CD4-positive, alpha-beta T cell (primary cell): ENCODE results near the gene JARID2. TPM values are rescaled to one million over a fixed set of nuclear protein-coding genes. Genes with fewer than 3 reads are reported as not detected.

ENCODE experiments used
- ATAC-seq: fragments of 200-7000 bp; cut with Tn5 transposase; one replicate; pipeline ENCODE4 v1.10.0; 2022; ENCODE audit warnings: mild to moderate bottlenecking; ENCODE audit not compliant: poor library complexity
- CTCF ChIA-PET: fragments of 350-600 bp; sonication (Branson Sonifier 250); formaldehyde crosslinking; loops from one replicate; lab custom pipeline; 2021; ENCODE audit warnings: antibody characterized with exemption, inconsistent platforms; lab: Charles Lee
- POLR2A ChIA-PET: fragments of 350-600 bp; sonication (Branson Sonifier 250); formaldehyde crosslinking; loops from one replicate; lab custom pipeline; 2021; ENCODE audit warnings: antibody characterized with exemption, inconsistent platforms; lab: Charles Lee
- DNase-seq, 14 experiments: peaks; one replicate each; pipeline ENCODE4 v3.0.0-alpha.2; 2013 to 2020; ENCODE audit warnings: mixed read lengths in 2 of 14
- H3K27ac ChIP-seq, 2 donors: one replicate each; pipeline versions ENCODE4 v1.5.1 to v1.7.0; 2013; ENCODE audit warnings: low read length in 2 of 2, low read depth in 1 of 2, mild to moderate bottlenecking in 1 of 2
- H3K27me3 ChIP-seq, 2 experiments: 1 replicate in 1 of 2; 2 replicates in 1 of 2; pipeline versions ENCODE4 v1.6.1 to v1.7.0; 2013; ENCODE audit warnings: low read length in 2 of 2, control low read depth in 1 of 2, mild to moderate bottlenecking in 1 of 2, moderate library complexity in 1 of 2; ENCODE audit not compliant: insufficient read depth in 2 of 2, control insufficient read depth in 1 of 2
- H3K36me3 ChIP-seq: one replicate; pipeline ENCODE4 v1.6.1; 2013; ENCODE audit warnings: low read length, control low read depth; ENCODE audit not compliant: insufficient read depth
- H3K4me1 ChIP-seq: one replicate; pipeline ENCODE4 v1.6.1; 2013; ENCODE audit warnings: low read length, control low read depth; ENCODE audit not compliant: insufficient read depth
- H3K4me3 ChIP-seq: one replicate; pipeline ENCODE4 v1.5.1; 2013; ENCODE audit warnings: mild to moderate bottlenecking, low read length, moderate library complexity
- H3K9me3 ChIP-seq, 2 experiments: 1 replicate in 1 of 2; 2 replicates in 1 of 2; pipeline versions ENCODE4 v1.6.1 to v1.7.0; 2013; ENCODE audit warnings: low read length in 2 of 2, mild to moderate bottlenecking in 2 of 2, control low read depth in 1 of 2, moderate library complexity in 1 of 2; ENCODE audit not compliant: control insufficient read depth in 1 of 2, insufficient read depth in 1 of 2
- H3K27ac Mint-ChIP-seq: one replicate; pipeline ENCODE4 v1.8.0; 2020; ENCODE audit warnings: mixed read lengths
- H3K27me3 Mint-ChIP-seq: one replicate; pipeline ENCODE4 v1.8.0; 2021; ENCODE audit warnings: mixed read lengths
- H3K36me3 Mint-ChIP-seq: one replicate; pipeline ENCODE4 v1.8.0; 2021; ENCODE audit warnings: low read depth, mixed read lengths
- H3K4me1 Mint-ChIP-seq: one replicate; pipeline ENCODE4 v1.8.0; 2021; ENCODE audit warnings: low read depth, mixed read lengths
- H3K4me3 Mint-ChIP-seq: one replicate; pipeline ENCODE4 v1.8.0; 2020; ENCODE audit warnings: mild to moderate bottlenecking, mixed read lengths
- H3K9me3 Mint-ChIP-seq: one replicate; pipeline ENCODE4 v1.8.0; 2020; ENCODE audit warnings: mixed read lengths
- intact Hi-C, 2 experiments: fragments of 100-400 bp; cut with DNase I in 1 of 2; cut with micrococcal nuclease in 1 of 2; formaldehyde crosslinking; loops; one replicate each; pipeline versions ENCODE4 v1.15.1 to v1.9.0; 2023 to 2025; cut with DNase I, micrococcal nuclease
- total RNA-seq, 174 experiments: library from RNA in 2 of 174; stranded (reverse) in 2 of 174; gene quantifications; one replicate each; pipeline ENCODE4 v1.2.3 and lab custom pipeline; 2021 to 2026
- TF ChIP-seq, protein P1 (sequence below): fragments of 200-600 bp; IDR thresholded peaks from one replicate; pipeline ENCODE4 v1.8.0; 2022; ENCODE audit warnings: antibody characterized with exemption, mild to moderate bottlenecking

Gene JARID2
- total RNA-seq, 2 experiments from 2014 or later: 32.0 to 33.0 TPM

DNA sequence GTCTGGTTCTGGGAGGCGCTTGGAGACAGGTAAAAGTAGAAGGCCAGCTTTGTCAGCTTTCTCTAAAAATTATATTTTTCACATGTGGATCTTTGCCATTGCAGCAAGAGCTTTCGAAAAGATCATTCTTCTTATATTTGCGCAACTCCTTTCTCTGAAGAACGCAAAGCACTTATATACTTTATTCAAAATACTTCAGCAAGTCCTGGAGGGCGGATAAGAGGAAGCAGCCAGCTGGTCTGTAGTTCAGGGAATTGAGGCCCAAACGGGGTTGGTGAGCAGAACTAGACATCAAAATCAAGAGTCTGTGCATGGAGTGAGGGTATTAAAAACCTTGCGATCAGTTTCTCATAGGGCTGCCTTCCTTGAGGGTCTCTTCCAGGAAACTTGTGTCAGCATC, 234.7 kb downstream of the JARID2 start:
- Mint-ChIP-seq H3K4me1 (peaks cover 75% of the 10 kb centered on the region), H3K9me3 (no peaks in the 10 kb centered on the region), H3K4me3 (no peak overlapping the region), H3K27ac (no peak overlapping the region), H3K36me3 (peaks cover 33% of the 10 kb centered on the region), H3K27me3 (no peaks in the 10 kb centered on the region)
- no peaks in the 10 kb centered on the region for H3K4me1 ChIP-seq
- ATAC-seq: no peak
- intact Hi-C loops: no loop called here
- H3K36me3 ChIP-seq: peaks cover 5% of the 10 kb centered on the region
- no peak overlapping the region for H3K4me3 ChIP-seq
- TF ChIP-seq, protein P1, sequence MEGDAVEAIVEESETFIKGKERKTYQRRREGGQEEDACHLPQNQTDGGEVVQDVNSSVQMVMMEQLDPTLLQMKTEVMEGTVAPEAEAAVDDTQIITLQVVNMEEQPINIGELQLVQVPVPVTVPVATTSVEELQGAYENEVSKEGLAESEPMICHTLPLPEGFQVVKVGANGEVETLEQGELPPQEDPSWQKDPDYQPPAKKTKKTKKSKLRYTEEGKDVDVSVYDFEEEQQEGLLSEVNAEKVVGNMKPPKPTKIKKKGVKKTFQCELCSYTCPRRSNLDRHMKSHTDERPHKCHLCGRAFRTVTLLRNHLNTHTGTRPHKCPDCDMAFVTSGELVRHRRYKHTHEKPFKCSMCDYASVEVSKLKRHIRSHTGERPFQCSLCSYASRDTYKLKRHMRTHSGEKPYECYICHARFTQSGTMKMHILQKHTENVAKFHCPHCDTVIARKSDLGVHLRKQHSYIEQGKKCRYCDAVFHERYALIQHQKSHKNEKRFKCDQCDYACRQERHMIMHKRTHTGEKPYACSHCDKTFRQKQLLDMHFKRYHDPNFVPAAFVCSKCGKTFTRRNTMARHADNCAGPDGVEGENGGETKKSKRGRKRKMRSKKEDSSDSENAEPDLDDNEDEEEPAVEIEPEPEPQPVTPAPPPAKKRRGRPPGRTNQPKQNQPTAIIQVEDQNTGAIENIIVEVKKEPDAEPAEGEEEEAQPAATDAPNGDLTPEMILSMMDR: no peak
- H3K27ac ChIP-seq: no peak overlapping the region
- ChIA-PET POLR2A (no interaction called here), CTCF (no interaction called here)
- no peaks in the 10 kb centered on the region for H3K9me3 ChIP-seq
- no peak for DNase-seq
- no peaks in the 10 kb centered on the region for H3K27me3 ChIP-seq

DNA sequence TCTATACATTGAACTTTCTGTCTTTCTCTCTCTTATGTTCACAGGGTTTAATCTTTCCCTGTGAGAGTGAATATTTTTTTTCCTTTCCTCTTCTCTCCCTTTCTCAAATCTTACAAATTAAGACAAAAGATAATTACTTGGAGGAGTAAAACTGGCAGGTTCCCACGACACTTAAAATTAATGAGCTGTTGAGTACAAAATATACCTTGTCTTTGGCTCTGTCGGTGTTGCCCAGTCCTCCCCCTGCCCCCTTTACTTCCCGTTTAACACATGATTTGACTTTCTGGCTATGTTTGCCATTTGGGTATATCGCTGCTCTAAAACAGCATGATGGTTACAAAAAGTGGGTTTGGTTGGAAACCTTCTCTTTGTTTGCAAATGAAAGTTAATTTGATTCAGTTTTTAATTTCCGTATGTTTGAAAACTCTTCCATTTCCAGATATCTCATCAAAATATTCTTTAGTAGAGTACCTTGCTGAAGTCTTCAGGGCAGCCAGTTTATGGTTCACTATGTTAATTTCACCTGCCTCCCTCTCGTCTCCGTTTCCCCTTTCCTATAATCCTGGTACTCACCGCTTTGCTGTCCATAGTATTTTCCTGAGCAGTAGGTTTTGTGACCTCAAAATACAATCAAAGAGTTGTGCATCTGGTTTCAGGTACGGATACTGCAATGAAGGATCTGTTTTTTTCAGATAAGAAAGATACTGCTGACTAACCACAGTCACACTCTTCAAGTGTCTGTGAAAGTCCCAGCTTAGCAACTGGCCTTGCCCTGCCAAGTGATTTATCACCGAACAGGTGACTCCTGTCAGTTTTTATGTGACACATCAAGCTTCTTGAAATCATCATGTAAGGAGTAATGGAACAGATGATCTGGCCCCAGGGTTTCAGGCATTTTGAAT, 235.8 kb downstream of the JARID2 start:
- POLR2A ChIA-PET: interaction anchor here (0.6 kb wide), 1 partner anchor 49 kb away, joined by 4 read pairs; no protein-coding TSS in a partner anchor
- no peaks in the 10 kb centered on the region for H3K27me3 Mint-ChIP-seq
- H3K27ac Mint-ChIP-seq: peak overlapping the region; percentile 48
- DNase-seq (peak in 2 of 14 experiments; percentile 28 to 29), ATAC-seq (no peak)
- H3K9me3 Mint-ChIP-seq: no peaks in the 10 kb centered on the region
- Histone ChIP-seq H3K4me3 (no peak overlapping the region), H3K27me3 (no peaks in the 10 kb centered on the region), H3K36me3 (no peaks in the 10 kb centered on the region), H3K27ac (no peak overlapping the region), H3K9me3 (no peaks in the 10 kb centered on the region), H3K4me1 (no peaks in the 10 kb centered on the region)
- CTCF ChIA-PET: no interaction called here
- intact Hi-C loops: no loop called here
- peaks cover 34% of the 10 kb centered on the region for H3K36me3 Mint-ChIP-seq
- no peak overlapping the region for H3K4me3 Mint-ChIP-seq
- TF ChIP-seq, protein P1: no peak
- peaks cover 71% of the 10 kb centered on the region for H3K4me1 Mint-ChIP-seq

DNA sequence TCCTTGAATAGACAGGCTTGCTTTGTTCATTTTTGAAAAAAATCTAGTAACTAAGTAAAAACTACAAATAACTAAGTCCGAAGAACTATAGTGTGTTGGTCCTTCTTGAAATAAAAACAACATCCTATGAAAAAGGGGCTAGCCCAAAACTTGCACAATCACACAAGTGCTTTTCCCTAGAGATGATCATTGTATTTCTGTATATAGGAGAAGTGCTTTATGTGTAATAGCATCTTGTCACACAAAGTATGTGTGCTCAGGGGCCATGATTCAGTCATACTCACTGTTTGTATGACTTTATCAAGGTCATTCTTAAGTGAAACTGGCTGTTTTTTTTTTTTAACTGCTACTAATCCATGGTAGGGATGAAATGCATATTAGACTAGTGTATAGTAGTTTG, 237.2 kb downstream of the JARID2 start:
- Mint-ChIP-seq H3K27ac (peak overlapping the region; percentile 17), H3K4me3 (no peak overlapping the region), H3K4me1 (peaks cover 62% of the 10 kb centered on the region), H3K9me3 (no peaks in the 10 kb centered on the region), H3K36me3 (peaks cover 28% of the 10 kb centered on the region), H3K27me3 (no peaks in the 10 kb centered on the region)
- CTCF ChIA-PET: no interaction called here
- POLR2A ChIA-PET: no interaction called here
- DNase-seq: peak in 2 of 14 experiments; percentile 18 to 37
- Histone ChIP-seq H3K36me3 (peaks cover 10% of the 10 kb centered on the region), H3K27ac (no peak overlapping the region), H3K9me3 (no peaks in the 10 kb centered on the region), H3K4me3 (no peak overlapping the region), H3K27me3 (no peaks in the 10 kb centered on the region), H3K4me1 (no peaks in the 10 kb centered on the region)
- intact Hi-C loops: no loop called here
- no peak for ATAC-seq
- TF ChIP-seq, protein P1: no peak
